HCT116 (cell line): Measurements from ENCODE around the gene UGT1A9. TPM values are rescaled to one million over a fixed set of nuclear protein-coding genes. Genes with fewer than 3 reads are reported as not detected.

Experiments used
- ATAC-seq: fragments of 200-7000 bp; cut with Tn5 transposase; 2 replicates; pipeline ENCODE4 v1.9.1; 2020; ENCODE audit warnings: mild to moderate bottlenecking, moderate library complexity
- BruUV-seq: library from RNA; stranded (reverse); fragments of 400-500 nt; replicated peaks from 2 replicates; lab custom pipeline; 2021; lab: Mats Ljungman, UMichigan
- CTCF ChIA-PET: fragments of 300-600 bp; sonication (Branson Sonifier 250); formaldehyde crosslinking; loops from one replicate; lab custom pipeline; 2021; ENCODE audit warnings: antibody characterized with exemption; lab: Charles Lee
- POLR2A ChIA-PET: fragments of 300-600, 350-600 bp; sonication (Branson Sonifier 250); formaldehyde crosslinking; loops from one replicate; lab custom pipeline; 2021; ENCODE audit warnings: antibody characterized with exemption; lab: Charles Lee
- RAD21 ChIA-PET, 2 experiments: fragments of 300-600 bp; sonication (Branson Sonifier 250); formaldehyde crosslinking; loops; one replicate each; lab custom pipeline; 2023; ENCODE audit warnings: low total read pairs in 2 of 2; ENCODE audit not compliant: uncharacterized antibody in 2 of 2, unreplicated experiment in 2 of 2, low non-redundant PET in 1 of 2; lab: Charles Lee
- DNase-seq: peaks from one replicate; pipeline ENCODE4 v3.0.0-alpha.2; 2010; ENCODE audit warnings: low read depth, low spot score
- H2AFZ ChIP-seq: fragments of 200-600 bp; shearing (Covaris generic), sonication (generic); 2 replicates; pipeline ENCODE4 v1.6.1; 2017; ENCODE audit warnings: low read depth, mixed run types, mixed read lengths, antibody characterized with exemption, low read length; ENCODE audit not compliant: poor library complexity, severe bottlenecking
- H3K27ac ChIP-seq: 2 replicates; pipeline ENCODE4 v1.5.1; 2012; ENCODE audit warnings: low read depth, low read length
- H3K27me3 ChIP-seq: fragments of 200-600 bp; sonication (generic); 2 replicates; pipeline ENCODE4 v1.6.1; 2016; ENCODE audit warnings: mixed run types, low read length, mixed read lengths; ENCODE audit not compliant: insufficient read depth
- H3K36me3 ChIP-seq, 2 experiments: fragments of 200-500 bp in 1 of 2; fragments of 200-600 bp in 1 of 2; sonication (Bioruptor generic) in 1 of 2; sonication (generic) in 1 of 2; 2 replicates each; pipeline versions ENCODE4 v1.5.1 to v1.6.1; 2014 to 2016; ENCODE audit warnings: low read length in 2 of 2, inconsistent platforms in 1 of 2, mixed read lengths in 1 of 2, mixed run types in 1 of 2; ENCODE audit not compliant: insufficient read depth in 2 of 2, control insufficient read depth in 1 of 2
- H3K4me1 ChIP-seq, 2 experiments: fragments of 200-600 bp in 1 of 2; sonication (generic) in 1 of 2; 2 replicates each; pipeline versions ENCODE4 v1.5.1 to v1.6.1; 2012 to 2017; ENCODE audit warnings: low read length in 2 of 2, inconsistent platforms in 1 of 2, mild to moderate bottlenecking in 1 of 2, mixed read lengths in 1 of 2, mixed run types in 1 of 2, moderate library complexity in 1 of 2; ENCODE audit not compliant: insufficient read depth in 2 of 2, control insufficient read depth in 1 of 2
- H3K4me2 ChIP-seq: fragments of 200-600 bp; sonication (generic); 2 replicates; pipeline ENCODE4 v1.6.1; 2017; ENCODE audit warnings: mixed run types, low read length, mixed read lengths
- H3K4me3 ChIP-seq, 2 experiments: fragments of 200-600 bp in 1 of 2; sonication (generic) in 1 of 2; replicated peaks in 1 of 2; 2 replicates each; pipeline ENCODE4 v1.5.1; 2011 to 2016; ENCODE audit warnings: low read length in 2 of 2, control low read depth in 1 of 2, low read depth in 1 of 2, mild to moderate bottlenecking in 1 of 2, mixed read lengths in 1 of 2, mixed run types in 1 of 2
- H3K79me2 ChIP-seq: fragments of 200-600 bp; sonication (generic); 2 replicates; pipeline ENCODE4 v1.6.1; 2017; ENCODE audit warnings: mild to moderate bottlenecking, mixed run types, low read length, moderate library complexity, mixed read lengths; ENCODE audit not compliant: insufficient read depth
- H3K9ac ChIP-seq: fragments of 200-600 bp; sonication (generic); 2 replicates; pipeline ENCODE4 v1.6.1; 2016; ENCODE audit warnings: low read length, mixed read lengths
- H3K9me2 ChIP-seq: fragments of 200-600 bp; sonication (generic), shearing (Covaris generic); 2 replicates; pipeline ENCODE4 v1.6.1; 2017; ENCODE audit warnings: mixed run types, mild to moderate bottlenecking, moderate library complexity; ENCODE audit not compliant: insufficient read depth
- H3K9me3 ChIP-seq, 2 experiments: fragments of 200-500 bp in 1 of 2; fragments of 200-600 bp in 1 of 2; sonication (Bioruptor generic) in 1 of 2; sonication (generic) in 1 of 2; 2 replicates each; pipeline ENCODE4 v1.6.1; 2014 to 2017; ENCODE audit warnings: low read length in 2 of 2, mixed read lengths in 2 of 2, inconsistent platforms in 1 of 2, low read depth in 1 of 2, mild to moderate bottlenecking in 1 of 2, mixed run types in 1 of 2, moderate library complexity in 1 of 2; ENCODE audit not compliant: control insufficient read depth in 1 of 2, insufficient read depth in 1 of 2
- H4K20me1 ChIP-seq: fragments of 200-600 bp; sonication (generic), shearing (Covaris generic); 2 replicates; pipeline ENCODE4 v1.6.1; 2017; ENCODE audit warnings: mixed run types, mild to moderate bottlenecking, moderate library complexity; ENCODE audit not compliant: insufficient read depth
- EZH2phosphoT487 ChIP-seq: fragments of 200-600 bp; IDR thresholded peaks from 2 replicates; pipeline ENCODE4 v1.6.1; 2018; ENCODE audit warnings: antibody characterized with exemption, borderline replicate concordance
- FOSL1 ChIP-seq: IDR thresholded peaks from 2 replicates; pipeline ENCODE4 v1.6.1; 2012; ENCODE audit warnings: low read depth
- POLR2A ChIP-seq: IDR thresholded peaks from 2 replicates; pipeline ENCODE4 v1.7.0; 2011; ENCODE audit warnings: borderline replicate concordance; ENCODE audit not compliant: insufficient read depth, insufficient read length; ENCODE audit errors: extremely low read depth
- YY1 ChIP-seq: IDR thresholded peaks from 2 replicates; pipeline ENCODE4 v1.6.1; 2011; ENCODE audit warnings: low read length, low read depth, moderate library complexity, mild to moderate bottlenecking; ENCODE audit not compliant: insufficient replicate concordance; ENCODE audit errors: extremely low read depth
- ZBTB33 ChIP-seq: IDR thresholded peaks from 2 replicates; pipeline ENCODE4 v1.6.1; 2011; ENCODE audit warnings: mild to moderate bottlenecking, low read length, moderate library complexity; ENCODE audit not compliant: insufficient replicate concordance; ENCODE audit errors: extremely low read depth
- intact Hi-C: fragments of 100-400 bp; cut with micrococcal nuclease; formaldehyde crosslinking; loops from 2 replicates; pipeline ENCODE4 v1.10.0; 2022
- total RNA-seq: library from RNA; stranded (reverse); gene quantifications from one replicate; pipeline ENCODE4 v1.2.1, GENCODE V29; 2021; ENCODE audit not compliant: unreplicated experiment

UGT1A9 gene
- total RNA-seq, 1 experiment from 2014 or later = not detected

GRCh38 chr2:233663911-233664310 lies 7.8 kb upstream of the UGT1A9 start (continued):
- TF ChIP-seq ZBTB33 = no peak

GRCh38 chr2:233668605-233669260 lies 3.0 kb upstream of the UGT1A9 start:
- Histone ChIP-seq H3K4me3 (no peak overlapping the region), H3K36me3 (no peaks in the 10 kb centered on the region), H3K9me3 (no peaks in the 10 kb centered on the region), H3K27ac (no peak overlapping the region), H4K20me1 (no peaks in the 10 kb centered on the region), H3K9ac (no peak overlapping the region), H3K79me2 (no peaks in the 10 kb centered on the region), H3K27me3 (no peaks in the 10 kb centered on the region), H3K4me2 (no peak overlapping the region), H3K4me1 (no peaks in the 10 kb centered on the region), H2AFZ (no peak overlapping the region), H3K9me2 (no peaks in the 10 kb centered on the region)
- POLR2A ChIA-PET = no interaction called here
- ATAC-seq (no peak), DNase-seq (no peak)
- RAD21 ChIA-PET = no interaction called here
- intact Hi-C loops = no loop called here
- TF ChIP-seq FOSL1 = no peak
- no peak for TF ChIP-seq EZH2phosphoT487
- CTCF ChIA-PET = no interaction called here
- no TSS peak for BruUV-seq

GRCh38 chr2:233672886-233673285 lies 1.2 kb downstream of the UGT1A9 start:
- no TSS peak for BruUV-seq
- H3K9ac ChIP-seq = no peak overlapping the region
- no peaks in the 10 kb centered on the region for H3K4me1 ChIP-seq
- H3K36me3 ChIP-seq = no peaks in the 10 kb centered on the region
- no peaks in the 10 kb centered on the region for H3K27me3 ChIP-seq
- no peaks in the 10 kb centered on the region for H3K79me2 ChIP-seq
- ChIA-PET POLR2A (no interaction called here), CTCF (no interaction called here), RAD21 (no interaction called here)
- H4K20me1 ChIP-seq = no peaks in the 10 kb centered on the region
- TF ChIP-seq FOSL1 (no peak), ZBTB33 (no peak), YY1 (no peak), POLR2A (no peak)
- intact Hi-C loops = no loop called here
- H3K4me2 ChIP-seq = no peak overlapping the region
- DNase-seq (no peak), ATAC-seq (no peak)
- no peaks in the 10 kb centered on the region for H3K9me2 ChIP-seq
- H2AFZ ChIP-seq = no peak overlapping the region
- H3K27ac ChIP-seq = no peak overlapping the region
- no peaks in the 10 kb centered on the region for H3K9me3 ChIP-seq
- no peak overlapping the region for H3K4me3 ChIP-seq
